HL-60 (cell line): ENCODE data around the gene BCL2L12.
"Not testable (repeated sequence)": the region's sequence is repeated elsewhere in the genome, so short reads cannot be mapped to it uniquely, and the experiment has no call there.

Experiments used
- GABPA ChIP-seq: IDR thresholded peaks from 2 replicates; pipeline ENCODE4 v1.6.1; 2012; ENCODE audit warnings: low read depth
- TF ChIP-seq, protein P1 (sequence below): IDR thresholded peaks from one replicate; pipeline ENCODE4 v1.5.1; 2011; ENCODE audit warnings: low read length, control low read depth, inconsistent platforms; ENCODE audit not compliant: insufficient read depth
- TF ChIP-seq, protein P2 (sequence below): IDR thresholded peaks from 2 replicates; pipeline ENCODE4 v1.6.1; 2012; ENCODE audit warnings: low read depth; ENCODE audit not compliant: insufficient replicate concordance

DNA sequence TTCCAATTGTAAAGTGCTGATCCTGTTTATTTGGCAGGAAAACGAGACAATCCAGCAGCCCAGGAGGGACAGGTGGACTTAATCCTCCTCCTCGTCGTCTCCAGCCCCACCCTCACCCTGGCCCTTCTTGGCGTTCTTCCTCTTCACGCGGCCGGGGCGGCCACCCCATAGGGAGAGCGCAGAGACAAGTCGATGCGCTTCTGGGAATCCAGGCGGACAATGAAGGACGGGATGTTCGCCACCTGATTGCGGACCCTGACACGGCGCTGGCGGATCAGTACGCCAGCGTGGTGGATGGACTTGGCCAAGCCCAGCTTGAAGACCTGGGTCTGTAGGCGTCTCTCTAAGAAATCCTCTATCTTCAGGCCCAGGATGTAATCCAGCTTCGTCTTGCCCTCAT lies 53.7 kb downstream of the BCL2L12 start:
- TF ChIP-seq, protein P1, sequence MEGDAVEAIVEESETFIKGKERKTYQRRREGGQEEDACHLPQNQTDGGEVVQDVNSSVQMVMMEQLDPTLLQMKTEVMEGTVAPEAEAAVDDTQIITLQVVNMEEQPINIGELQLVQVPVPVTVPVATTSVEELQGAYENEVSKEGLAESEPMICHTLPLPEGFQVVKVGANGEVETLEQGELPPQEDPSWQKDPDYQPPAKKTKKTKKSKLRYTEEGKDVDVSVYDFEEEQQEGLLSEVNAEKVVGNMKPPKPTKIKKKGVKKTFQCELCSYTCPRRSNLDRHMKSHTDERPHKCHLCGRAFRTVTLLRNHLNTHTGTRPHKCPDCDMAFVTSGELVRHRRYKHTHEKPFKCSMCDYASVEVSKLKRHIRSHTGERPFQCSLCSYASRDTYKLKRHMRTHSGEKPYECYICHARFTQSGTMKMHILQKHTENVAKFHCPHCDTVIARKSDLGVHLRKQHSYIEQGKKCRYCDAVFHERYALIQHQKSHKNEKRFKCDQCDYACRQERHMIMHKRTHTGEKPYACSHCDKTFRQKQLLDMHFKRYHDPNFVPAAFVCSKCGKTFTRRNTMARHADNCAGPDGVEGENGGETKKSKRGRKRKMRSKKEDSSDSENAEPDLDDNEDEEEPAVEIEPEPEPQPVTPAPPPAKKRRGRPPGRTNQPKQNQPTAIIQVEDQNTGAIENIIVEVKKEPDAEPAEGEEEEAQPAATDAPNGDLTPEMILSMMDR: not testable (repeated sequence)
- TF ChIP-seq, protein P2, sequence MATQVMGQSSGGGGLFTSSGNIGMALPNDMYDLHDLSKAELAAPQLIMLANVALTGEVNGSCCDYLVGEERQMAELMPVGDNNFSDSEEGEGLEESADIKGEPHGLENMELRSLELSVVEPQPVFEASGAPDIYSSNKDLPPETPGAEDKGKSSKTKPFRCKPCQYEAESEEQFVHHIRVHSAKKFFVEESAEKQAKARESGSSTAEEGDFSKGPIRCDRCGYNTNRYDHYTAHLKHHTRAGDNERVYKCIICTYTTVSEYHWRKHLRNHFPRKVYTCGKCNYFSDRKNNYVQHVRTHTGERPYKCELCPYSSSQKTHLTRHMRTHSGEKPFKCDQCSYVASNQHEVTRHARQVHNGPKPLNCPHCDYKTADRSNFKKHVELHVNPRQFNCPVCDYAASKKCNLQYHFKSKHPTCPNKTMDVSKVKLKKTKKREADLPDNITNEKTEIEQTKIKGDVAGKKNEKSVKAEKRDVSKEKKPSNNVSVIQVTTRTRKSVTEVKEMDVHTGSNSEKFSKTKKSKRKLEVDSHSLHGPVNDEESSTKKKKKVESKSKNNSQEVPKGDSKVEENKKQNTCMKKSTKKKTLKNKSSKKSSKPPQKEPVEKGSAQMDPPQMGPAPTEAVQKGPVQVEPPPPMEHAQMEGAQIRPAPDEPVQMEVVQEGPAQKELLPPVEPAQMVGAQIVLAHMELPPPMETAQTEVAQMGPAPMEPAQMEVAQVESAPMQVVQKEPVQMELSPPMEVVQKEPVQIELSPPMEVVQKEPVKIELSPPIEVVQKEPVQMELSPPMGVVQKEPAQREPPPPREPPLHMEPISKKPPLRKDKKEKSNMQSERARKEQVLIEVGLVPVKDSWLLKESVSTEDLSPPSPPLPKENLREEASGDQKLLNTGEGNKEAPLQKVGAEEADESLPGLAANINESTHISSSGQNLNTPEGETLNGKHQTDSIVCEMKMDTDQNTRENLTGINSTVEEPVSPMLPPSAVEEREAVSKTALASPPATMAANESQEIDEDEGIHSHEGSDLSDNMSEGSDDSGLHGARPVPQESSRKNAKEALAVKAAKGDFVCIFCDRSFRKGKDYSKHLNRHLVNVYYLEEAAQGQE: not testable (repeated sequence)
- TF ChIP-seq GABPA: not testable (repeated sequence)
